Superior temporal gyrus (tissue), 1 donor: ENCODE data around the gene TMEM200B.
"Not testable (repeated sequence)": the region's sequence is repeated elsewhere in the genome, so short reads cannot be mapped to it uniquely, and the experiment has no call there.

Experiments used
- DNase-seq: peaks from one replicate; pipeline ENCODE4 v3.0.0-alpha.2; 2016; ENCODE audit errors: extremely low spot score

TMEM200B gene

DNA sequence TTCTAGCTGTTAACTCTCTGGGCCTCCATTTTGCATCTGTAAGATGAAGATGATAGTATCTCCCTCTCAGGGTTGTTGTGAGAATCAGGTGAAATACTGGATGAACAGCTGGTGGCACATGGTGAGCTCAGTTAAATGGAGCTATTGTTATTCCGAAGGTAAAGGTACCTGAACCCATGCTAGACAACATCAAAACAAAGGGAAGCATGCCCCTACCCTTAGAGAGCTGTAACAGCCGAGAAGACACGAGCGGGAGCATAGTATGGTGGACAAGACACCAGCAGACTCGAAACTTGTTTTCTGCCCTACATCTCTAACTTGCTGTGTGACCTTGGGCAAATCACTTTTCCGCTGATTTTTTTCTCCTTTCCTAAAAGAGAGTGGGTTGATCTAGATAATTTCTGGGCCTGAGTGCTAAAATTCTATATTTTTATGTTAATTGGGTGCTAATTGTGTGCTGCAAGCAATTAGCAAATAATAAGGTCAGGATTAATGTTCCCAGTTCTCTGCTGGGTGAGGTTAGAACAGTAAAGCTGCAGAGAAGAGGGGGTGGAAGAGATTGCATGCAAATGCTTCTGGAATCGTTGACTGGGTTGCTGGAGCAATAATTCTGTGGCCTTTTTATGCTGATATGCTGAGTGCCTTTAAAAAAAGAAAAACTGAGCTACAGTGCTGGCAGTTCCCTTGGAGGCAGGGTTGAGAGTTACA, 10.8 kb downstream of the TMEM200B start:
- DNase-seq: no peak

DNA sequence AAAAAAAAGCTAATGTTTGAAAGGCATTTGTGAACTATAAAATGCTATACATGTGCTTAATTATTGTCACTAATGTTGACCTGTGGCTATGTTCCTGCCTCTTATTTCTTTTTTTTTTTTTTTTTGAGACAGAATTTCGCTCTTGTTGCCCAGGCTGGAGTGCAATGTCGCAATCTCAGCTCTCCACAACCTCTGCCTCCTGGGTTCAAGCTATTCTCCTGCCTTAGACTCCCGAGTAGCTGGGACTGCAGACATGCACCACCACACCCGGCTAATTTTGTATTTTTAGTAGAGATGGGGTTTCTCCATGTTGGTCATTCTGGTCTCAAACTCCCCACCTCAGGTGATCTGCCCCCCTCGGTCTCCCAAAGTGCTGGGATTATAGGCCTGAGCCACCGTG, 15.7 kb downstream of the TMEM200B start:
- DNase-seq: not testable (repeated sequence)

DNA sequence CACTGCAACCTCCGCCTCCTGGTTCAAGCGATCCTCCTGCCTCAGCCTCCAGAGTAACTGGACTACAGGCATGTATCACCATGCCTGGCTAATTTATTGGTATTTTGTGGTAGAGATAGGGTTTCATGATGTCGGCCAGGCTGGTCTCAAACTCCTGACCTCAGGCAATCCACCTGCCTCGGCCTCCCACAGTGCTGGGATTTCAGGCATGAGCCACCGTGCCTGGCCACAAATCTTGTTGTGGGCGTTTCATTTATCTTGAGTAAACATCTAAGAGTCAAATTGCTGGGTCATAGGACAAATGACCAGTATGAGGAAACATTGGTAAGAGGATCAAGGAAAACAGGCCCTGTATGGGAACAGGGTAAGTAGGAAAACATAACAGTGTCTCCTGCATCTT, 17.9 kb downstream of the TMEM200B start:
- DNase-seq: no peak

DNA sequence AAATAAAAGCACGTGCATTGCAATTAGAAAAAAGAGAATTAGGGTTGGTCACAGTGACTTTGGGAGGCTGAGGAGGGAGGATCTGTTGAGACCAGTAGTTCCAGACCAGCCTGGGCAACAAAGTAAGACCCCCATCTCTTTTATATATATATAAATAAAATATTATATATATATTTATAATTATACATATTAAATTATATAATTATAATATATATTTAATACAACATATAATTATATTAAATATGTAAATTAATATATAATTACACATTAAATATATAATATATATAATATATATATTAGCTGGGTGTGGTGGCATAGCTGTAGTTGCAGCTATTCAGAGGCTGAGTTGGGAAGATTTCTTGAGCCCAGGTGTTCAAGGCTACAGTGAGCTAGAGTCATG, 23.2 kb downstream of the TMEM200B start:
- no peak for DNase-seq

DNA sequence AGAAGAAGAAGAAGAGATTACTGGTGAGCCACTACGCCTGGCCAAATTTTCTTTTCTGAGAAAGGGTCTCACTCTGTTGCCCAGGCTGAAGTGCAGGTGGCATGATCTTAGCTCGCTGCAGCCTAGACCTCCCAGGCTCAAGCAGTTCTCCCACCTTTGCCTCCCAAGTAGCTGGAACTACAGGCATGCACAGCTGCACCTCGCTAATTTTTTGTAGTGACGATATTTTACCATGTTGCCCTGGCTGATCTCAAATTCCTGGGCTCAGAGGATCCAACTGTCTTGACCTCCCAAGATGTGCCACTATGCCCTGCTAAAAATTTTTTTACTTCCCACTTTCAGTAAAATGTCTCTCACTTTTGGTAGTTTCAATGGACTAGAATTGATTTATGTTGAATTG, 24.4 kb downstream of the TMEM200B start:
- no peak for DNase-seq

DNA sequence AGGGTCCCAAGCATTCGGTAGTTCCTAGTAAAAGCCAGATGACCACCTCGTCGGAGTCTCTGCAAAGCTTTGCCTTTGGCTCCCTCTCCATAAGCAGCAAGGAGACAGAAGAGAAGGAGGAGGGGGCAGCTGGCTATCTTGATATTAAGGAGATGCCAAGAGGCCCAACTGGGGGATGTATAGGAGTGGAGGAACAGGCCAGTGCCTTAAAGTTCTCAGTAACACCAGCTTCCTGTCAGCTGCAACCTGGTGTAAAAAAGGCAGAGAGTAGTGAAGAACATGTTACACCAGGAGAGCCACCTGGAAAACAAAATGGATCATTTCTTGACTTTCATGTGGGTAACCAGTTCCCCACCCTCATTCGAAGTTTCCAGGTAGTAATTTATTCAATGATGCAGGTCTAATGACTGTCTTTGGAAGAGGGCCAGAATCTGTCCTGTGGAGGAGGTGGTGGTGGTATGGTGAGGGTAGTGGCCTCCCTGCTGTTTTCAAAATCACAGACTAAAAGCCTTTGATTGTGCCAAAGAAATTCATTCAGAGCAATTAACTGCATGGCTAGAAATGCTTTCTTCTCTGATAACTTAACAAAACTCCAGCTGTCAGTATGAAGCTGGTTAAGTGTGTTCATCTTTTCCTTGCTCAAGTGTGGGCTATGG, 27.3 kb downstream of the TMEM200B start:
- no peak for DNase-seq

DNA sequence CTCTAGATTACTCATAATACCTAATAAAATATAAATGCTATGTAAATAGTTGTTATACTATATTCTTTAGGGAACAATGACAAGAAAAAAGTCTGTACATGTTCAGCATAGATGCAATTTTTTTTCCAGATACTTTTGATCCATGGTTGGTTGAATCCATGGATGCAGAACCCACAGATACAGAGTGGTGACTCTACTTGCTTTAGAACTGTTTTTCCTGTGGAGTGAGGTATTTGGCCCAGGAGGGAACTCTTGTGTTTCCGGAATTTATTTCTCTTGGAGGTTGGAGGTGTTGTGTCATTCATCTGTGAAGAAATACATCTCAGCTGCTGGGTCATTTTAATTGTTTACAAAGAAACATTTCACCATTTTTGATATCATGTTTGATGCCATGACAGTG, 28.7 kb downstream of the TMEM200B start:
- DNase-seq: no peak

DNA sequence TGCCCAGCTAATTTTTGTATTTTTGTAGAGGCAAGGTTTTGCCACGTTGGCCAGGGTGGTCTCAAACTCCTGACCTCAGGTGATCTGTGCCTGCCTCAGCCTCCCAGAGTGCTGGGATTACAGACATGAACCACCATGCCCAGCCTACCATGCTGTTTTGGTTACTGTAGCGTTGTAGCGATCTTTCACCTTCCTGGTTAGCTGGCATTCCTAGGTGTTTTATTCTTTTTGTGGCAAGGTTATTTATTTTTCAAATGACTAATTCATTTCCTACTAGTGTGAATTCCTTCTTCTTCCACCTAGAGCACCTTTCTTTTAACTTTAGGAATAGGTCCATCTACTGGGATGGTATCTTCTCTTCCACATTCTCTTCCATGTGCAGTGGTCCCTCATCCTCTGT, 29.3 kb downstream of the TMEM200B start:
- no peak for DNase-seq

DNA sequence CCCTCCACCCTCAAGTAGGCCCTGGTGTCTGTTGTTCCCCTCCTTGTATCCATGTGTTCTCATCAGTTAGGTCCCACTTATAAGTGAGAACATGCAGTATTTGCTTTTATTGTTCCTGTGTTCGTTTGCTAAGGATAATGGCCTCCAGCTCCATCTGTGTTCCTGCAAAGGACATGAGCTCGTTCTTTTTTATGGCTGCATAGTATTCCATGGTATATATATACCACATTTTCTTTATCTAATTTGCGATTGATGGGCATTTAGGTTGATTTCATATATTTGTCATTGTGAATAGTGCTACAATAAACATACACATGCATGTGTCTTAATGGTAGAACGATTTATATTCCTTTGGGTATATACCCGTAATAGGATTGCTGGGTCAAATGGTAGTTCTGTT, 31.0 kb downstream of the TMEM200B start:
- DNase-seq: not testable (repeated sequence)

DNA sequence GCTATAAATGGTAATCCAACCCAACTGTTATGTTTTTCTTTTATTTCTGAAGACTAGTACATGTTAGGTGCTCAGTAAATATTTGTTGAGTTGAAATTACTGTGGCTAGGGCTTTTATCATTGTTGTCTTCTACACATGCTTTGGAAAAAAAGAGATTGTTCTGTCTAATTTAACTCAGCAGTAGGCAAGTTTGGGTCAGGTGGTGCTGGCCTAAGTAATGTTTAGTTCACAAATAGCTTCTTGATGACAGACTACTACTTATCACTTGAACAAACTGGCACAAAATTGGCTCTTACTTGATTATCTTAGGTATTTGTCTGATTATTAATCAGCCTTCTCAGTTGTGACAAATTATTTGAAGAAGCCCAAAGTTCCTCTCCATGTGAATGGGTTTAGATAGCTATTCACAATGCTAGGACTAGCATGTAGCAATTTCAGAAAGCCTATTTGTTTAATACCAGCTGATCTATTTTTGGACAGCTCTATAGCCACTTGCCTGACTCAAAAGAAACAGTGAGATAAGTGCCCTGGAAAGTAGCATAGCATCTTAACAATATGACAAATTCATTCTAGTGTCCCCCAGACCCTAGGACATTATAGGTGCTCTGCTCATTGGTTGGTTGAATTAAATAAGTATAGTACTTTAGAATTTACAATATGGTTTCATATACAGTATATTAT, 32.6 kb downstream of the TMEM200B start:
- no peak for DNase-seq

DNA sequence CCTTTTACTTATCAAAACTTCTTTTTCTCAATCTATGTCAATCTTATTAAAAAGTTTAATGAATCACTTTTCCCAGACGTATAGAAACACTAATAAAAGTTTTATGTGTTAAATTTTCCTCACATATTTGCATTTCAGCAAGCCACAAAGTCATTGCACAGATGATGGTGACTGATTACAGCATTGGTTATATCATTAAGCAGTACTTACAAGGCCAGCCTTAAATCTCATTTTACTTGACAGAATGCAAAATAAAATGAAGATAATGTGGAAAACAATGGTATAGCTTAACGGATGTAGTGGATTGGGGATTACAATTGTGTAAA, 39.5 kb downstream of the TMEM200B start:
- DNase-seq: no peak

DNA sequence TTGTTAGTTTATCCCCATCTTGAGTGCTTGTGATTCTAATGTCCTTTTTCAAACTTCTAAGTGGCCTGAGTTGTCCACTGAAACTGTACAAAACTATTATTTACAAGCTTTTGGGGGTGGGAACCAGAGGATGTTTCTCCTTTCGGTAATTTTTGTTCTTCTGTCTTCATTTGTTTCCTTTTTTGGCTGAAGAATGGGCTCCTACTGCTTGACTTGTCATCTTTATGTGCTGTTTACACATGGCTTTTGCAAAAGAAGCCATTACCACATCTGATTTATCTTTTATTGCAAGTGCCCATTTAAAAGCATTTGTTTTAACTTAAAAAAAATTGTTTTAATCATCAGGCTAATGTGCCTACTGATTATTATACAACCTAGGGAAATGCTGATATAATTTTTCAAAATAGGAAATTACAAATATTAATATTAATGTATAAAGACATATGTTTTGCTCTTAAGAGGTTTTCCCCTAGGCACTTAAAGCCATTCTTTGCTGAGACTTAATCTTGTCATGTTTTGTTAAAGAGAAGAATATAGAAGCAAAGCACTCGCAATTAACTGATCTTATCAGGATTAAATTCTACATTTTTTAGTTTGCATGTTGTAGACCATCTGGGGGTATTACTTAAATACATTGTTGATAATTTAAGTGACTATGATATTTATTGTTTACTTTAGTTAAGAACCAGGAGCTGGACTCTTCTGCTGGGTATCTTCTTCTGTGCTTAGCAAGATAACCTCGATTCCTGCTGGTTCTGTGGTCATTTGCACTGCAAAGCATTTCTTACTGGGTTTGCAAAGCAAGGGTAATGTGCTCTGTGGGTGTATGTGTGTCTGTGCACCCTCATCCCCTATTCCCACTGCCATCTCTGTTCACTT, 40.1 kb downstream of the TMEM200B start:
- no peak for DNase-seq

DNA sequence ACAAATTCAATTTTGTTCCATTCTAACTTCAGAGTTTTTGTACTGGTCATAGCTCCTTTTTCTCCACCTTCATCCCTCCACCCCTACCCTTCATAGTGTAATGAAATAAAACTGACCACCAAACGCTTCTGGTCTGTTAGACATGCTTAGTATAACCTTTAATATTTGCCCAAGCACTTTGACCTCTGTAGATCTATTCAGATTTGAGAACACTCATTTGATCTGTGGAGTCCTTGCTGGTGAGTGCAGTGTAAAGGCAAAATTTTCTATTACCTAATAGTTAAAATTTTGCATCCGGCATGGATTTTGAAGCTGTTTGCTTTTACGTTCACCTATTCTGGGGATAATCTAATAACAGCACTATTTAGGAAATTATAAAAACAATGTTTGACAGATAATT, 41.2 kb downstream of the TMEM200B start:
- no peak for DNase-seq

DNA sequence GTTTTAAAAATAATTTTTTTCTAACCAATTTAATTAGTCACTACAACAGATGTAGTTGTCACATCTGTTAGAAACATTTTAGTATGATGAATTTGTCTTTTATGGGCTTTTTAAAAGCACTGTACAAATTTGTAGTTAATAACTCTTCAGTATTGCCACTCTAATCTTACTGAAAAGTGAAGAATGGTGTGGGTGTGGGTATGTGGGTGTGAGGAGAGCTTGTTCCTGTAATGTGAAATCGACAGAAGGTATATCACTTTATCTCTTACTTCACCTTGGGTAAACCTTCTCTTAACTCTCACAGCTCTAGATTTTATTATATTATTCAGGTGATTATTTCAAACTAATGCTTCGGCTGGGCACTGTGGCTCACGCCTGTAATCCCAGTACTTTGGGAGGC, 42.5 kb downstream of the TMEM200B start:
- no peak for DNase-seq

DNA sequence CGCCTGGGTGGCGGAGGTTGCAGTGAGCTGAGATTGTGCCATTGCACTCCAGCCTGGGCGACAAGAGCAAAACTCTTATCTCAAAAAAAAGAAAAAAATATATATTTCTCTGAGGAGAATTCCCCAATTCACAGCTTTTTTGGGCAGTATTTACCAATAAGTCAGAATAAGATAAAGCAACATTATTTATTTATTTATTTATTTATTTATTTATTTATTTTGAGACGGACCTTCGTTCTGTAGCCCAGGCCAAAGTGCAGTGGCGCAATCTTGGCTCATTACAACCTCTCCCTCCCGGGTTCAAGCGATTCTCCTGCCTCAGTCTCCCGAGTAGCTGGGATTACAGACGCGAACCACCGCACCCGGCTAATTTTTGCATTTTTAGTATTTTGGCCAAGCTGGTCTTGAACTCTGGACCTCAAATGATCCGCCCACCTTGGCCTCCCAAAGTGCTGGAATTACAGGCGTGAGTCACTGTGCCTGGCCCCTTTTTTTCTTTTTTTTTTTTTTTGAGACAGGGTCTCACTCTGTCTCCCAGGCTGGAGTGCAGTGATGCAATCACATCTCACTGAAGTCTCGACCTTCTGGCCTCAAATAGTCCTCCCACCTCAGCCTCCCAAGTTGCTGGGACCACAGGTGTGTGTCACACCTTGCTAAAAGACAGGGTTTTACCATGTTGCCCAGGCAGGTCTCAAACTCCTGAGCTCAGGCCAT, 43.6 kb downstream of the TMEM200B start:
- DNase-seq: not testable (repeated sequence)

DNA sequence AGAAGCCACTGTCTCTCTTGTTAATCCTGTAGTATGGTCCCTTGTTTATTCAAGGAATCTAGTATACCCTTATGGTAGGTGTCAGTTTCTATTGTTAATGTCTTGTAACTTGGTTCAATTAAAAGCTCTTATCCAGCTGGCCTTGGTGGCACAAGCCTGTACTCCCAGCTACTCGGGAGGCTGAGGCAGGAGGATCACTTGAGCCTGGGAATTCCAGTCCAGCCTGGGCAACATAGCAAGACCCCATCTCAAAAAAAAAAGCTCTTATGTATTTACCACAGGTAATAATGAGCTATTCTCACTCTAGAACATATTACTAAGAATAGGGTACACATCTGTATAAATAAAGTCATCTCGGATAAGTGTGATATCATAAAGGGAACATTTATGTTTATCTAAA, 46.5 kb downstream of the TMEM200B start:
- DNase-seq: no peak
